Loucy (cell line): Measurements from ENCODE around the gene ZFP69B.

ENCODE experiments used
- H2AFZ ChIP-seq: fragments of 200-600 bp; sonication (generic); 2 replicates; pipeline ENCODE4 v1.6.0; 2016; ENCODE audit warnings: antibody characterized with exemption, mild to moderate bottlenecking, low read length, moderate library complexity
- H3F3A ChIP-seq: fragments of 200-600 bp; 2 replicates; pipeline ENCODE4 v1.6.0; 2016; ENCODE audit warnings: antibody characterized with exemption, low read depth, mild to moderate bottlenecking
- H3K27me3 ChIP-seq: fragments of 200-600 bp; sonication (generic); 2 replicates; pipeline ENCODE4 v1.6.1; 2014; ENCODE audit warnings: low read length, mild to moderate bottlenecking; ENCODE audit not compliant: insufficient read depth, poor library complexity, severe bottlenecking
- H3K36me3 ChIP-seq: fragments of 200-600 bp; sonication (generic); 2 replicates; pipeline ENCODE4 v1.6.1; 2016; ENCODE audit warnings: low read length; ENCODE audit not compliant: insufficient read depth
- H3K4me1 ChIP-seq: fragments of 200-600 bp; sonication (generic); 2 replicates; pipeline ENCODE4 v1.5.1; 2014; ENCODE audit warnings: low read length, mild to moderate bottlenecking; ENCODE audit not compliant: insufficient read depth, poor library complexity, severe bottlenecking
- H3K4me2 ChIP-seq: fragments of 200-600 bp; sonication (generic); 2 replicates; pipeline ENCODE4 v1.6.0; 2014; ENCODE audit warnings: antibody characterized with exemption, low read length, low read depth, mild to moderate bottlenecking; ENCODE audit not compliant: poor library complexity, severe bottlenecking
- H3K4me3 ChIP-seq: fragments of 200-600 bp; sonication (generic); 2 replicates; pipeline ENCODE4 v1.5.1; 2014; ENCODE audit warnings: low read length, mild to moderate bottlenecking, mixed read lengths; ENCODE audit not compliant: poor library complexity, severe bottlenecking
- H3K79me2 ChIP-seq: fragments of 200-600 bp; sonication (generic); 2 replicates; pipeline ENCODE4 v1.6.1; 2014; ENCODE audit warnings: low read length; ENCODE audit not compliant: insufficient read depth
- H3K9ac ChIP-seq: fragments of 200-600 bp; sonication (generic); 2 replicates; pipeline ENCODE4 v1.6.0; 2014; ENCODE audit warnings: mild to moderate bottlenecking, low read depth, low read length, moderate library complexity; ENCODE audit not compliant: poor library complexity, severe bottlenecking
- H3K9me2 ChIP-seq: fragments of 200-600 bp; sonication (generic); replicated peaks from 2 replicates; pipeline ENCODE4 v1.6.1; 2016; ENCODE audit warnings: low read depth, low read length, mixed read lengths
- H3K9me3 ChIP-seq: fragments of 200-600 bp; sonication (generic); 2 replicates; pipeline ENCODE4 v1.6.1; 2014; ENCODE audit warnings: mild to moderate bottlenecking, antibody characterized with exemption, low read length, low read depth; ENCODE audit not compliant: insufficient read depth
- H4K20me1 ChIP-seq: fragments of 200-600 bp; sonication (generic); 2 replicates; pipeline ENCODE4 v1.6.0; 2014; ENCODE audit warnings: antibody characterized with exemption, low read length, mild to moderate bottlenecking; ENCODE audit not compliant: insufficient read depth, poor library complexity, severe bottlenecking
- CTCF ChIP-seq: fragments of 200-600 bp; sonication (generic); conservative IDR thresholded peaks from 2 replicates; pipeline ENCODE4 v1.5.1; 2014; ENCODE audit warnings: mild to moderate bottlenecking, antibody characterized with exemption, low read length
- EZH2phosphoT487 ChIP-seq: fragments of 200-600 bp; IDR thresholded peaks from 2 replicates; pipeline ENCODE4 v1.6.1; 2018; ENCODE audit warnings: antibody characterized with exemption, mild to moderate bottlenecking, moderate library complexity, borderline replicate concordance

Gene ZFP69B

GRCh38 chr1:40475268-40475667 is 25.0 kb downstream of the ZFP69B start:
- H3K9ac ChIP-seq = no peak overlapping the region
- peaks cover 15% of the 10 kb centered on the region; the same call in 1 of the 2 replicates for H3K79me2 ChIP-seq
- TF ChIP-seq EZH2phosphoT487 (no peak), CTCF (no peak)
- H3K4me3 ChIP-seq = no peak overlapping the region
- H3K4me1 ChIP-seq = peaks cover 24% of the 10 kb centered on the region
- H3K36me3 ChIP-seq = no peaks in the 10 kb centered on the region
- H3K27me3 ChIP-seq = no peaks in the 10 kb centered on the region
- no peak overlapping the region for H2AFZ ChIP-seq
- H4K20me1 ChIP-seq = no peaks in the 10 kb centered on the region
- peaks cover 20% of the 10 kb centered on the region for H3K9me3 ChIP-seq
- H3K4me2 ChIP-seq = no peak overlapping the region
- H3F3A ChIP-seq = no peaks in the 10 kb centered on the region
- H3K9me2 ChIP-seq = no peaks in the 10 kb centered on the region

- peaks cover 24% of the 10 kb centered on the region for H3K4me1 ChIP-seq
- peak within 1 kb of the TSS; percentile 86 for H3K4me2 ChIP-seq
- no peaks in the 10 kb centered on the region for H4K20me1 ChIP-seq
- no peaks in the 10 kb centered on the region for H3K36me3 ChIP-seq
- H3F3A ChIP-seq = no peaks in the 10 kb centered on the region
- no peaks in the 10 kb centered on the region for H3K9me2 ChIP-seq
- peak within 1 kb of the TSS; percentile 98 for H2AFZ ChIP-seq
- H3K4me3 ChIP-seq = peak within 1 kb of the TSS; percentile 82
- H3K79me2 ChIP-seq = peaks cover 15% of the 10 kb centered on the region; the same call in 1 of the 2 replicates
- no peaks in the 10 kb centered on the region for H3K27me3 ChIP-seq
- no peak for TF ChIP-seq CTCF
- TF ChIP-seq EZH2phosphoT487 = no peak
- H3K9me3 ChIP-seq = peaks cover 12% of the 10 kb centered on the region
- H3K9ac ChIP-seq = peak within 1 kb of the TSS; percentile 77
Observed at GRCh38 chr1:40476924-40477677, 26.8 kb downstream of the ZFP69B start, which contains the start of gene ZFP69. TSS of gene ZFP69 (plus strand) at chr1:40477290. CDS start at chr1:40479362, 2,072 bp downstream.

- TF ChIP-seq EZH2phosphoT487 (no peak), CTCF (no peak)
- Histone ChIP-seq H3K4me1 (peaks cover 24% of the 10 kb centered on the region), H3K4me2 (peak overlapping the region; percentile 86), H3K79me2 (peaks cover 15% of the 10 kb centered on the region; the same call in 1 of the 2 replicates), H3F3A (no peaks in the 10 kb centered on the region), H3K36me3 (no peaks in the 10 kb centered on the region), H3K9ac (peak overlapping the region; percentile 77), H3K9me2 (no peaks in the 10 kb centered on the region), H4K20me1 (no peaks in the 10 kb centered on the region), H3K27me3 (no peaks in the 10 kb centered on the region), H3K9me3 (peaks cover 12% of the 10 kb centered on the region), H2AFZ (peak overlapping the region; percentile 98), H3K4me3 (peak overlapping the region; percentile 82)
Observed at GRCh38 chr1:40477678-40478053, 27.4 kb downstream of the ZFP69B start.
